ENCODE data around the gene CLEC3B. TPM values are rescaled to one million over a fixed set of nuclear protein-coding genes. Genes with fewer than 3 reads are reported as not detected.

The CLEC3B gene
- total and polyA plus RNA-seq, 10 of the 15 experiments (the other 5 are each of a cell fraction or from before 2014, with no cell fraction given): 0.23 TPM; not detected in 9

DNA sequence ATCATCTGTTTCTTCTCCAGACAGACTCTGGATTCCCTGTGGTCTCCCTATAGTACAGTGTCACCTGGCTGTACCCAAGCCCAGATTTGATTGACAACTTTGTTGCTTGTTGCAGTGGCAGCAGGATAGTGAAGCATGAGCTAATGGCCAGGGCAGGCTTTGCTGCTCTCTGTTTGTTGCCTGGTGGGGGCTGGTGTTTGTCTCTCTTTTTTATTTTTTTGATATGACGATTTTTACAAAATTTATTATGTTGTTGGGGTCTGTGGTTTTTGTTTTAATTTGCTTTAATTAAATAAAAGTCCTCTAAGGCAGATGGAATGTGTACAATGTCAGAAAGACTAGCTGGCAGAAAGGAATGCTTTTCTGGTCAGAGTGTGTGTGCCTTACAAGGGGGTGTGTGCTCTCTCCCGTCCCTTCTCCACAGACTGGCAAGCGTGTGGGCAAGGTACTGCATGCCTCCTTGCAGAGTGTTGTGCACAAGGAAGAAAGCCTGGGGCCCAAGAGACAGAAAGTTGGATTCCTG, 15.2 kb upstream of the CLEC3B start:
- no peaks in the 10 kb centered on the region for H4K20me1 ChIP-seq (ENCODE audit: control insufficient read depth, insufficient read depth)
- CTCF ChIA-PET: interaction anchor here (0.8 to 1.4 kb wide), 3 partner anchors 12 to 95 kb away, joined by 3 to 6 read pairs (median 3); no protein-coding TSS in a partner anchor
- RAD21 ChIA-PET (ENCODE audit: unreplicated experiment): interaction anchor here (1.3 kb wide), 1 partner anchor 17 kb away, joined by 5 read pairs; no protein-coding TSS in a partner anchor
- H3K9ac ChIP-seq (ENCODE audit: control insufficient read depth, insufficient read depth, low read length): no peak overlapping the region
- H3K4me1 ChIP-seq (ENCODE audit: control insufficient read depth, insufficient read depth, low read length): peaks cover 15% of the 10 kb centered on the region
- no peak overlapping the region for H3K27ac ChIP-seq (ENCODE audit: control insufficient read depth, insufficient read depth)
- H3K9me3 ChIP-seq (replicated peaks; ENCODE audit: control insufficient read depth, insufficient read depth, low read length): no peaks in the 10 kb centered on the region
- in situ Hi-C loops (cut with MboI): no loop called here
- H3K4me2 ChIP-seq (ENCODE audit: control insufficient read depth, insufficient read depth): no peak overlapping the region
- TF ChIP-seq, protein P1, sequence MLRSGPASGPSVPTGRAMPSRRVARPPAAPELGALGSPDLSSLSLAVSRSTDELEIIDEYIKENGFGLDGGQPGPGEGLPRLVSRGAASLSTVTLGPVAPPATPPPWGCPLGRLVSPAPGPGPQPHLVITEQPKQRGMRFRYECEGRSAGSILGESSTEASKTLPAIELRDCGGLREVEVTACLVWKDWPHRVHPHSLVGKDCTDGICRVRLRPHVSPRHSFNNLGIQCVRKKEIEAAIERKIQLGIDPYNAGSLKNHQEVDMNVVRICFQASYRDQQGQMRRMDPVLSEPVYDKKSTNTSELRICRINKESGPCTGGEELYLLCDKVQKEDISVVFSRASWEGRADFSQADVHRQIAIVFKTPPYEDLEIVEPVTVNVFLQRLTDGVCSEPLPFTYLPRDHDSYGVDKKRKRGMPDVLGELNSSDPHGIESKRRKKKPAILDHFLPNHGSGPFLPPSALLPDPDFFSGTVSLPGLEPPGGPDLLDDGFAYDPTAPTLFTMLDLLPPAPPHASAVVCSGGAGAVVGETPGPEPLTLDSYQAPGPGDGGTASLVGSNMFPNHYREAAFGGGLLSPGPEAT (IDR thresholded peaks at IDR 0.05; ENCODE audit: low read depth): no peak
- no peak for TF ChIP-seq SIX5 (IDR thresholded peaks at IDR 0.05; ENCODE audit: low read depth, low read length, severe bottlenecking)
- no peak for TF ChIP-seq NBN (IDR thresholded peaks at IDR 0.05)
- DNase-seq (ENCODE audit: low read depth, low spot score) (no peak), FAIRE-seq (no peak), ATAC-seq (no peak)
- POLR2A ChIA-PET: interaction anchor here (1.4 kb wide), 1 partner anchor 12 kb away, joined by 3 read pairs; no protein-coding TSS in a partner anchor
- H3K36me3 ChIP-seq (ENCODE audit: control insufficient read depth in 2 of 2, insufficient read depth in 2 of 2, low read length in 1 of 2): peaks cover 6 to 31% of the 10 kb centered on the region in 2 experiments
- BruUV-seq (replicated peaks): no TSS peak
- SMC1A ChIA-PET (ENCODE audit: uncharacterized antibody, unreplicated experiment): interaction anchor here (0.7 to 1.6 kb wide), 3 partner anchors 15 to 24 kb away, joined by 3 to 6 read pairs (median 3); no protein-coding TSS in a partner anchor
- no peaks in the 10 kb centered on the region for H3K27me3 ChIP-seq (replicated peaks in 1 of 2; ENCODE audit: control insufficient read depth in 2 of 2, insufficient read depth in 2 of 2, low read length in 1 of 2)
- 78% methylated on average over 3 of the region's 3 CpGs for WGBS (ENCODE audit: insufficient coverage, insufficient replicate concordance, low lambda C conversion rate, missing lambda C conversion rate)
- no peak overlapping the region for H2AFZ ChIP-seq (ENCODE audit: control insufficient read depth, low read depth, low read length)
- intact Hi-C loops (cut with micrococcal nuclease; ENCODE audit: unreplicated experiment): no loop called here
- H3K4me3 ChIP-seq: no peak overlapping the region
- H3K79me2 ChIP-seq (ENCODE audit: control insufficient read depth, insufficient read depth, low read length): no peaks in the 10 kb centered on the region
